Endothelial cell of umbilical vein (primary cell): Measurements from ENCODE around the gene FSIP1.

Source experiments
- CTCF ChIP-seq, 2 donors: IDR thresholded peaks; 1 replicate in 1 of 2; 2 replicates in 1 of 2; pipeline ENCODE4 v1.5.1; 2011; ENCODE audit warnings: low read length in 2 of 2, mild to moderate bottlenecking in 2 of 2, moderate library complexity in 2 of 2, control low read depth in 1 of 2, inconsistent platforms in 1 of 2, low read depth in 1 of 2; ENCODE audit not compliant: insufficient read depth in 1 of 2; ENCODE audit errors: extremely low read depth in 1 of 2
- EZH2 ChIP-seq: IDR thresholded peaks from 2 replicates; pipeline ENCODE4 v1.6.1; 2012; ENCODE audit warnings: borderline replicate concordance, low read depth, mild to moderate bottlenecking, moderate library complexity, low read length, inconsistent platforms; ENCODE audit not compliant: severe bottlenecking
- FOS ChIP-seq: IDR thresholded peaks from 2 replicates; pipeline ENCODE4 v1.6.1; 2011; ENCODE audit warnings: mild to moderate bottlenecking, low read length, moderate library complexity, borderline replicate concordance; ENCODE audit not compliant: insufficient read depth
- JUN ChIP-seq: IDR thresholded peaks from 2 replicates; pipeline ENCODE4 v1.6.1; 2011; ENCODE audit warnings: borderline replicate concordance, low read depth; ENCODE audit not compliant: insufficient read length, insufficient read depth
- POLR2A ChIP-seq: IDR thresholded peaks from 2 replicates; pipeline ENCODE4 v1.6.1; 2012; ENCODE audit warnings: low read depth, mild to moderate bottlenecking, control low read depth, low read length
- POLR2AphosphoS5 ChIP-seq: IDR thresholded peaks from 2 replicates; pipeline ENCODE4 v1.6.1; 2012; ENCODE audit warnings: low read depth, mild to moderate bottlenecking, control low read depth, low read length, moderate library complexity; ENCODE audit not compliant: insufficient read depth

GRCh38 chr15:39781147-39781966 lies 1.3 kb downstream of the FSIP1 start:
- TF ChIP-seq CTCF (IDR thresholded peaks at IDR 0.05; ENCODE audit: extremely low read depth in 1 of 2, insufficient read depth in 1 of 2, low read depth in 1 of 2, low read length in 2 of 2): no peak
- no peak for TF ChIP-seq POLR2A
- TF ChIP-seq FOS: no peak
- no peak for TF ChIP-seq EZH2
- TF ChIP-seq JUN: no peak
- TF ChIP-seq POLR2AphosphoS5: no peak
